GM18861 (cell line): ENCODE results near the gene GRAMD1B.

Experiments used
- ATAC-seq: cut with Tn5 transposase; IDR thresholded peaks from one replicate; pipeline ENCODE4 v1.9.1; 2021; ENCODE audit not compliant: unreplicated experiment

Gene GRAMD1B

DNA sequence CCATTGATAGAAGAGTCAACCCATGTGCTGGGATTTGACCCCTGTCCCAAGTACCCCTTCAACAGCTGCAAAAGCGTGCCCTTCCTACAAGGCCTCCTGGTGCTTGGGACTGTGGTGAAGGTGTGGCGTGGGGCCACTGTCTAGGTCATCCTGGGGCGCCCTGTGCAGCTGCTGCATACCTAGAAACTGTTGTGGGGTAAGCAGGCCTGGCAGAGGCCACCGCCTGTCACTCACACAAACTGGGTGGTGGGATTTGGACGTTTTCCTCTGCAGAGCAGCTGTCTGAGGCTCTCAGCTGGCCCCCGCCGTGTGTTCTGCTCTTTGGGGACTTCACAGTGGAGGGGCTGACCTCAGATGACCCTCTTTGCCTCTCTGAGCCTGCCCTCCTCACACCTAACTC lies 154.7 kb downstream of the GRAMD1B start:
- ATAC-seq, result no peak

DNA sequence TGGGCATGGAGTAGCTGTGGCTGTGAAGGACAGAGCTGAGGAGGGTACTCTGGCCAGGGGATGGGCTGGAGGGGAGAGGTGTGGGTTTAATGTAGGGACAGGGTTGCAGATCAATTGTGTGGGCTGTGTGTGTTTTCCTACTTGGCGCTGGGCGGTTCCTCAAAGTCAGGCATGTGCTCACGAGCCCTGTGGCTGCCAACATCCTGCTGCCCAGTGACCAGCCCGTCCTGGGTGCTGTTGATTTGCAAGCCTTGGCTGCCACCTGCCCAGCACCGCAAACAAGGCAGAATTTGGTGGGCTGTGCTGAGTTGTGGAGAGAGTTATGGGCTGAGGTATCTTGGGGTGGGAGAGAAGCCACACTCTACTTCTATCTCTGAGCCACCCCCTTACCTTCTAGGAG lies 155.1 kb downstream of the GRAMD1B start:
- ATAC-seq, result no peak

DNA sequence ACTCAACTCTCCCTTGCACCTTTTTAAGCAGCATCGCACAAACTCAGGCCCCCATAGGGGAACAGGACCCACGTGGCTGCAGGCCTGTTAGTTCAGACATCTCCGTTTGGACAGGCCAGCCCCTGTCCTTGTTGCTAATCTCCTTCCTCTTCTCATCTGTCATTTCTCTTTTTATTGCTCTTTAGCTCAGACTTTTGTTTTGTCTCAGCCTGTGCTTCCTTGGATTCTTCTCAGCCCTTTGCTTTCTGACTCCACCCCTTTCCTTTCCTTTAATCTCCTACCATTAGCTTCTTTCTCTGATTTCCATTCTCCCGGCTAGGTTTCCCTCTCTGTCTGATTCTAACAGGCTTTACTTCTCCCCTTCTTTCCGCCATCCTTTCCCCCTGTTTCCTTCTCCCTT lies 155.6 kb downstream of the GRAMD1B start:
- no peak for ATAC-seq

- ATAC-seq, result no peak
Observed at GRCh38 chr11:123586568-123586967, 156.5 kb downstream of the GRAMD1B start.

- ATAC-seq, result no peak
Observed at GRCh38 chr11:123587044-123587443, 157.0 kb downstream of the GRAMD1B start.

GRCh38 chr11:123587559-123587958 lies 157.5 kb downstream of the GRAMD1B start:
- ATAC-seq, result no peak

GRCh38 chr11:123588117-123588863 lies 158.2 kb downstream of the GRAMD1B start:
- no peak for ATAC-seq

- no peak for ATAC-seq
Observed at GRCh38 chr11:123588864-123589262, 158.8 kb downstream of the GRAMD1B start.

DNA sequence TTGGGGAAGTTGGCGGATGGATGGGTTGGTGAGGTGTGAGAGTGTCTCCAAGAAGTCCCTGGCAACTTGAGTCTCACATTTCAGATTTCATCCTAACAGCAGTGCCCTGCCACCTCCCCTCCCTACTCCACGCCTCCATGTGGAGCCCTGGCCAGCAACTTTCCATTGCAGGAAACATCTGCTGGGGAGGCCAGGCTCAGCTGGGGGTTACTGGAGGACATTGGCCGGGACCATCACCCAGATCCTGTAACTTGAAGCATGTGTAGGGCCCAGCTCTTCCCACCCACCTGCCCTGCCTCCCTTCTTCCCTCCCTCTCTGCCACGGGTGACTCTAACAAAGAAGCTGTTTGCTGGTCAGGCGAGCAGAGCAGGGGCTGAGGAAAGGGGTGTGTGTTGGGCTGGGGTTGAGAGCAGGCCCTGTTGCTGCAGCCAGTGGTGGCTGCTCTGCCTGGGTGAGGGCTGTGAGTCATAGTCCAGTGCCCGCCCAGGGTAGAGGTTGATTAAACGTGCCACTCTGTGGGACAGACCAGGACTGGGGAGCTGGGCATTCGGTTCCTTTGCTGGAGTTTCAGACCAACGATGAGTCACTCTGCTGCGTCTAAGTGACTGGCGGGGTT lies 160.3 kb downstream of the GRAMD1B start:
- ATAC-seq, result no peak

GRCh38 chr11:123593570-123593969 lies 163.5 kb downstream of the GRAMD1B start:
- no peak for ATAC-seq

- no peak for ATAC-seq
Observed at GRCh38 chr11:123594188-123594901, 164.3 kb downstream of the GRAMD1B start.

DNA sequence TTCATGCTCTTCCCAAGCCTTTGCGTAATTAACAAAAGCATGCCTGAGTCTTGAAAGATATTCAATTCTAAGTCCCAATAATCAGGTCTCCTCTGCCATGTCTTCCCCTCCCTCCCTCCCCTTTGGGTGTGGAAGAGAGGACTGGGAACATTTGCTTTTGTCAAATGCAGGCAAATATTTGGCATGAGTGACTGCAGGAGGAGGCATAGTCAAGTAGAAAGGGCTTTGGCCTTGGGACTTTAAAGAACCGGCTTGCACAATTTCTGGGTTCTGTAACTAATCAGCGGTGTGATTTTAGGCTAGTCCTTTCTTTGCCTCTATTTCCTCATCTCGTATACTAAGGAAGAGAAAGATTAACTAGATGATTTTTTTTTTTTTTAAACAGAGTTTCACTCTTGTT lies 164.9 kb downstream of the GRAMD1B start:
- no peak for ATAC-seq

GRCh38 chr11:123597859-123598258 lies 167.8 kb downstream of the GRAMD1B start:
- no peak for ATAC-seq

GRCh38 chr11:123601136-123601535 lies 171.1 kb downstream of the GRAMD1B start:
- no peak for ATAC-seq

DNA sequence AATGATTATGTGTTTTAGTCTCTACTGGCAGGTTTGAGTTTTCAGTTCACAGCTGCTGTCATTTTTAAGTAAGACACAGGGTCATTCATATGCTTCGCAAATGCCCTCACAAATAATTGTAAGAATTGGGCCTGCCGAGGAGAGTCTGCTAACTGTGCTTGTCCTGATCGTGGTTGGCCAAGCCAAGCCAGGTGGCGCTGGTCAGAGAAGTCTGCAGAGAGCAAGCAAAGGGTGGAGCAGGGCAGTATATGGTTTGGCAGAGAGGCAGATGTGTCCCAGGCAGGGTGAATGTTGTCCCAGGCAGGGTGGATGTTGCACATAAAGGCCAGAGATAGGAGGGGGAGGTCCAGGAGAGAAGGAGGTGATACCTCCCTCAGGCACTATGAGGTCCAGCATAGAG lies 171.7 kb downstream of the GRAMD1B start:
- ATAC-seq, result no peak

DNA sequence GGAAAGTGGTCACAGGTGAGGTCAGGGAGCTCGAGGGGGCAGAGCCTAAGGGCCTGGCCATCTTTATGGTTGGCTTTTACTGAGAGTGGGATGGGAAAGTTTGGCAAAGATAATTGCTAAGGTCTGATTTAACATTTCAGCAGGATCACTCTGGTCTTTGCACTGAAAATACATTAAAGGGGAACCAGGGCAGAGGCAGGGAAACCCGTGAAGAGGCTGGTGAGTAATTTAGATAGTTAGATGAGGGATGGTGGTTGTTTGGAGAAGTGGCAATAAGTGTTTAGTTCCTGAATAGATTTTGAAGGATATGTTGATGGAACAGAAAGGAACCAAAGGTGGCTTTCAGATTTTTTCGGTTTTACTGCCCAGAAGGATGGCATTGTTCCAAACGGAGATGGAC lies 173.6 kb downstream of the GRAMD1B start:
- ATAC-seq, result no peak

DNA sequence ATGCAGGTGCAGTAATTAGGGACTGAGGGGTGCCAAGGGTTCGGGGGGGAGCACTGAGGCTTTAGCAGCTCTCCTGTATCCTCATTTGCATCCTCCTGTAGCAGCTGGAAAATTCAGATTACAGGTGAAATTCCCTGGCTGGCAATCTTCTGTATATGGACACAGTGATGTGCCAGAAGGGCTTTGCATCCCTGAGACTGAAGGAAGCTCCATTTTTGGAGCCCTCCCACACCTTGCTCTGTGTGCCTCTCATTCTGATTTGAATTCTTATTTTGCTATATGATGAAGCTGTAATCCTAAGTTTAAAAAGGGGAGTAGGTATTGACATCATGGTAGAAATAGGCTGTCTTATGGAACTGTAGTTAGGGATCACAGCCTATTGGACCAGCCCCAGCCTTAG lies 177.7 kb downstream of the GRAMD1B start:
- ATAC-seq, result no peak

DNA sequence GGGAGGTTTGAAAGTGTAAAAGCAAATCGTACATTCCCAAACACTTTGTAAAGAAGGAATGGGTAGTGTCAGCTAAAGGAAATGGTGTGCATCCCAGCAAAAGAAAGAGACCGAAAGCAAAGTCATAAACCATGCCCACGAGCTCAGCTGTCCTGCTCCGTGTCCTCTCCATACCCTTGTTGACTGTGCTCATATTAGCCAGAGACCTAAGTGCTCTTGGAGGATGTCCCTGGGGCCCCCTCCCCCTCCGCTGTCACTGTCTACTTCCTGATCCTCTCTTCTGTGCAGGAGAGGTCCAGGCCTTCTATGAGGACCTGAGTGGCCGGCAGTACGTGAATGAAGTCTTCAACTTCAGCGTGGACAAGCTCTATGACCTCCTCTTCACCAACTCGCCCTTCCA lies 178.3 kb downstream of the GRAMD1B start:
- ATAC-seq, result no peak

DNA sequence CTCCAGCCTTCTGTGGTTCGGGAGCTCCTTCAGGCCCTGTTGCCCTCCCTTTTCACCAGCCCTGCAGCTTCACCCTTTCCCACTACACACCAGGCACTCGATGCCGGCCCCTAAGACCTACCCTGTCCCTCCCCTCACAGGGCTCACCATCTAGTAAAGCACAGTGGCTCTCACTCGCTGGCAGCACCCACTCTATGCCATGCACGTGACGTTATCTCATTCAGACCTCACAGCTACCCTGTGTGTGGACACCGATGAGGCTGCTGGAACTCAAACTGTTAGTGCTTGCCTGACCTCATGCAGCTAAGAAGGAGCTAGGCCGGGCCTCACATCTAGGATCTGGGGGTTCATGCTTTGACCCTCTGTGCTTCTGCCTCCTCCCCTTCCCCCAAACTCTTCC lies 178.9 kb downstream of the GRAMD1B start:
- ATAC-seq, result no peak

DNA sequence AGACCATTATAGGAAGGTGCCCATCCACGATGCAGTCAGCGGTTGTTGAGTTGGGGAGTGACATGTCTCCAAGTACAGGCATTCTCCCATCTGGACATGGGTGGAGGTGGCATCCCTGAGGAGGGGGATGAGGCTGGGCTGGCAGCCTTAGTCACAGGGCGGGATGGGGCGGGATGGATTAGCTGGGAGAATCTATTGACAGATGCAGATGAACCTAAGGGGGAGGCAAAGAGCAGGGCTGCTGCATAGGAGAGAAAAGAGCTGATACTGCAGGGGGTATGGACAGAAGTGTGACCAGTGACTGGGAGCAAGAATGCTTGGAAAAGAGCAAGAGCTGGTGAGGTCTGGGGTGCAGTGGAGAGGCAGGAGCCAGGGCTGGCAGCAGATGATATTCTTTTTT lies 181.6 kb downstream of the GRAMD1B start:
- ATAC-seq, result no peak

DNA sequence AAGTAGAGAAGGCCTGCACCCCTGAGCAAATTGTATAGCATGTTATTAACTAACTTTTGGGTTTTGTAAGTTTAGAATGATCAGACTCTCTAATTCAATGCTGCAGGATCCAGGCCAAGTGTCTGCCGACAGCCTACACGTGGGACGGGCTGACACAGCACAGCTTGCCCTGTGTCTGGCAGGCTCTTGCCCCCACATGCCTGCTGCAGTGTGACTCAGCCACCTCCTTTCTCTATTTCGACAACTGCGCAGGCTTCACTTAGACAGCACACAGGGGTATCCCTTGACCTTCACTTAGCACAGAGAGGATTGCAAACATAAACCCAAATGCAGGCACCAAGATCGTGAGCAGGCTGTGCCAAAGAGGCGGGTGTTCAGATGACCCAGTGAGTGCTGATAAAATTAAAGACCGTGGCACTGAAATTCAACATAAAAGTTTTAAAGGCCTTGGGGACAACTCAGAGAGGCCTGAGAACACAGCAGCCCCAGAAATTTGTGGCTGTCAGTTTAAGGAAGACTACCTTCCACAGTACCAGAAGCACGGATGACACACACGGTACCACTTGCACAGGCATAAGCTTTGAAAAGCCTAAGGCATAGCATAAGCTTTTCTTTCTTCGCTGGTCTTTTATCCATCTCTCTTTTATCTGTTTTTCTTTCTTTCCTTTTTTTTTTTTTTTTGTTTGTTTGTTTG lies 186.6 kb downstream of the GRAMD1B start:
- no peak for ATAC-seq

- no peak for ATAC-seq
Observed at GRCh38 chr11:123622576-123622975, 192.5 kb downstream of the GRAMD1B start.
